HCT116 (cell line): Measurements from ENCODE around the gene CRIM1. TPM values are rescaled to one million over a fixed set of nuclear protein-coding genes. Genes with fewer than 3 reads are reported as not detected.

Experiments
- ATAC-seq: fragments of 200-7000 bp; cut with Tn5 transposase; 2 replicates; pipeline ENCODE4 v1.9.1; 2020; ENCODE audit warnings: mild to moderate bottlenecking, moderate library complexity
- BruUV-seq: library from RNA; stranded (reverse); fragments of 400-500 nt; replicated peaks from 2 replicates; lab custom pipeline; 2021; lab: Mats Ljungman, UMichigan
- CTCF ChIA-PET: fragments of 300-600 bp; sonication (Branson Sonifier 250); formaldehyde crosslinking; loops from one replicate; lab custom pipeline; 2021; ENCODE audit warnings: antibody characterized with exemption; lab: Charles Lee
- POLR2A ChIA-PET: fragments of 300-600, 350-600 bp; sonication (Branson Sonifier 250); formaldehyde crosslinking; loops from one replicate; lab custom pipeline; 2021; ENCODE audit warnings: antibody characterized with exemption; lab: Charles Lee
- RAD21 ChIA-PET, 2 experiments: fragments of 300-600 bp; sonication (Branson Sonifier 250); formaldehyde crosslinking; loops; one replicate each; lab custom pipeline; 2023; ENCODE audit warnings: low total read pairs in 2 of 2; ENCODE audit not compliant: uncharacterized antibody in 2 of 2, unreplicated experiment in 2 of 2, low non-redundant PET in 1 of 2; lab: Charles Lee
- DNase-seq: peaks from one replicate; pipeline ENCODE4 v3.0.0-alpha.2; 2010; ENCODE audit warnings: low read depth, low spot score
- H2AFZ ChIP-seq: fragments of 200-600 bp; shearing (Covaris generic), sonication (generic); 2 replicates; pipeline ENCODE4 v1.6.1; 2017; ENCODE audit warnings: low read depth, mixed run types, mixed read lengths, antibody characterized with exemption, low read length; ENCODE audit not compliant: poor library complexity, severe bottlenecking
- H3K27ac ChIP-seq: 2 replicates; pipeline ENCODE4 v1.5.1; 2012; ENCODE audit warnings: low read depth, low read length
- H3K27me3 ChIP-seq: fragments of 200-600 bp; sonication (generic); 2 replicates; pipeline ENCODE4 v1.6.1; 2016; ENCODE audit warnings: mixed run types, low read length, mixed read lengths; ENCODE audit not compliant: insufficient read depth
- H3K36me3 ChIP-seq, 2 experiments: fragments of 200-500 bp in 1 of 2; fragments of 200-600 bp in 1 of 2; sonication (Bioruptor generic) in 1 of 2; sonication (generic) in 1 of 2; 2 replicates each; pipeline versions ENCODE4 v1.5.1 to v1.6.1; 2014 to 2016; ENCODE audit warnings: low read length in 2 of 2, inconsistent platforms in 1 of 2, mixed read lengths in 1 of 2, mixed run types in 1 of 2; ENCODE audit not compliant: insufficient read depth in 2 of 2, control insufficient read depth in 1 of 2
- H3K4me1 ChIP-seq, 2 experiments: fragments of 200-600 bp in 1 of 2; sonication (generic) in 1 of 2; 2 replicates each; pipeline versions ENCODE4 v1.5.1 to v1.6.1; 2012 to 2017; ENCODE audit warnings: low read length in 2 of 2, inconsistent platforms in 1 of 2, mild to moderate bottlenecking in 1 of 2, mixed read lengths in 1 of 2, mixed run types in 1 of 2, moderate library complexity in 1 of 2; ENCODE audit not compliant: insufficient read depth in 2 of 2, control insufficient read depth in 1 of 2
- H3K4me2 ChIP-seq: fragments of 200-600 bp; sonication (generic); 2 replicates; pipeline ENCODE4 v1.6.1; 2017; ENCODE audit warnings: mixed run types, low read length, mixed read lengths
- H3K4me3 ChIP-seq, 2 experiments: fragments of 200-600 bp in 1 of 2; sonication (generic) in 1 of 2; replicated peaks in 1 of 2; 2 replicates each; pipeline ENCODE4 v1.5.1; 2011 to 2016; ENCODE audit warnings: low read length in 2 of 2, control low read depth in 1 of 2, low read depth in 1 of 2, mild to moderate bottlenecking in 1 of 2, mixed read lengths in 1 of 2, mixed run types in 1 of 2
- H3K79me2 ChIP-seq: fragments of 200-600 bp; sonication (generic); 2 replicates; pipeline ENCODE4 v1.6.1; 2017; ENCODE audit warnings: mild to moderate bottlenecking, mixed run types, low read length, moderate library complexity, mixed read lengths; ENCODE audit not compliant: insufficient read depth
- H3K9ac ChIP-seq: fragments of 200-600 bp; sonication (generic); 2 replicates; pipeline ENCODE4 v1.6.1; 2016; ENCODE audit warnings: low read length, mixed read lengths
- H3K9me2 ChIP-seq: fragments of 200-600 bp; sonication (generic), shearing (Covaris generic); 2 replicates; pipeline ENCODE4 v1.6.1; 2017; ENCODE audit warnings: mixed run types, mild to moderate bottlenecking, moderate library complexity; ENCODE audit not compliant: insufficient read depth
- H3K9me3 ChIP-seq, 2 experiments: fragments of 200-500 bp in 1 of 2; fragments of 200-600 bp in 1 of 2; sonication (Bioruptor generic) in 1 of 2; sonication (generic) in 1 of 2; 2 replicates each; pipeline ENCODE4 v1.6.1; 2014 to 2017; ENCODE audit warnings: low read length in 2 of 2, mixed read lengths in 2 of 2, inconsistent platforms in 1 of 2, low read depth in 1 of 2, mild to moderate bottlenecking in 1 of 2, mixed run types in 1 of 2, moderate library complexity in 1 of 2; ENCODE audit not compliant: control insufficient read depth in 1 of 2, insufficient read depth in 1 of 2
- H4K20me1 ChIP-seq: fragments of 200-600 bp; sonication (generic), shearing (Covaris generic); 2 replicates; pipeline ENCODE4 v1.6.1; 2017; ENCODE audit warnings: mixed run types, mild to moderate bottlenecking, moderate library complexity; ENCODE audit not compliant: insufficient read depth
- ELF1 ChIP-seq: IDR thresholded peaks from 2 replicates; pipeline ENCODE4 v1.6.1; 2012; ENCODE audit warnings: low read depth, borderline replicate concordance
- POLR2AphosphoS5 ChIP-seq: IDR thresholded peaks from 2 replicates; pipeline ENCODE4 v1.6.1; 2011; ENCODE audit warnings: mild to moderate bottlenecking, low read depth, low read length, moderate library complexity
- TCF7L2 ChIP-seq: IDR thresholded peaks from 2 replicates; pipeline ENCODE4 v1.7.0; 2011; ENCODE audit warnings: borderline replicate concordance, inconsistent platforms; ENCODE audit not compliant: insufficient read depth, insufficient read length; ENCODE audit errors: extremely low read depth
- intact Hi-C: fragments of 100-400 bp; cut with micrococcal nuclease; formaldehyde crosslinking; loops from 2 replicates; pipeline ENCODE4 v1.10.0; 2022
- total RNA-seq: library from RNA; stranded (reverse); gene quantifications from one replicate; pipeline ENCODE4 v1.2.1, GENCODE V29; 2021; ENCODE audit not compliant: unreplicated experiment
- TF ChIP-seq, protein P1 (sequence below): IDR thresholded peaks from 2 replicates; pipeline ENCODE4 v1.6.1; 2012; ENCODE audit warnings: low read depth

The CRIM1 gene
- total RNA-seq, 1 experiment from 2014 or later, result 27.2 TPM

DNA sequence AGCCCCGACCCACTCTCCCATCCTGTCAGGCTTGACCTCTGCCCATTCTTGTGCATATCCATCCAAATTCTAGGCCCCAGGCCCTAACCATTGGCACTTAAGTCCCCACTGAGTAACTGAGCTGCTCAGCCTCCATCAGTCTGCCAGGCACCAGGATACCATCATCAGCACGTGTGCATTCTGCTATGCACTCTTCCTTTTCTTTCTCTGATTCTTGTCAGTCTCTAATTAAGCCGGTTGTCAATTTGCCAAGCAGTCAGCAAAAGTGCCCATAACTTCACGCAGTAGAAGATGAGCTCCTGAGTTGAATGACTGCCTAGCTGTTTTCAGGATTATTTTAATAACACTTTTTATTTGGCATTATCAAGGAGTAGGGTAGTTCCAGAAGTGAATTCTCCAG is 135.2 kb downstream of the CRIM1 start:
- intact Hi-C loops, result no loop called here

More for the DNA sequence above, 135.2 kb downstream of the CRIM1 start:
- no peaks in the 10 kb centered on the region for H3K9me2 ChIP-seq
- ATAC-seq (no peak), DNase-seq (no peak)
- H3K27me3 ChIP-seq, result no peaks in the 10 kb centered on the region
- no peak for TF ChIP-seq TCF7L2
- TF ChIP-seq, protein P1, sequence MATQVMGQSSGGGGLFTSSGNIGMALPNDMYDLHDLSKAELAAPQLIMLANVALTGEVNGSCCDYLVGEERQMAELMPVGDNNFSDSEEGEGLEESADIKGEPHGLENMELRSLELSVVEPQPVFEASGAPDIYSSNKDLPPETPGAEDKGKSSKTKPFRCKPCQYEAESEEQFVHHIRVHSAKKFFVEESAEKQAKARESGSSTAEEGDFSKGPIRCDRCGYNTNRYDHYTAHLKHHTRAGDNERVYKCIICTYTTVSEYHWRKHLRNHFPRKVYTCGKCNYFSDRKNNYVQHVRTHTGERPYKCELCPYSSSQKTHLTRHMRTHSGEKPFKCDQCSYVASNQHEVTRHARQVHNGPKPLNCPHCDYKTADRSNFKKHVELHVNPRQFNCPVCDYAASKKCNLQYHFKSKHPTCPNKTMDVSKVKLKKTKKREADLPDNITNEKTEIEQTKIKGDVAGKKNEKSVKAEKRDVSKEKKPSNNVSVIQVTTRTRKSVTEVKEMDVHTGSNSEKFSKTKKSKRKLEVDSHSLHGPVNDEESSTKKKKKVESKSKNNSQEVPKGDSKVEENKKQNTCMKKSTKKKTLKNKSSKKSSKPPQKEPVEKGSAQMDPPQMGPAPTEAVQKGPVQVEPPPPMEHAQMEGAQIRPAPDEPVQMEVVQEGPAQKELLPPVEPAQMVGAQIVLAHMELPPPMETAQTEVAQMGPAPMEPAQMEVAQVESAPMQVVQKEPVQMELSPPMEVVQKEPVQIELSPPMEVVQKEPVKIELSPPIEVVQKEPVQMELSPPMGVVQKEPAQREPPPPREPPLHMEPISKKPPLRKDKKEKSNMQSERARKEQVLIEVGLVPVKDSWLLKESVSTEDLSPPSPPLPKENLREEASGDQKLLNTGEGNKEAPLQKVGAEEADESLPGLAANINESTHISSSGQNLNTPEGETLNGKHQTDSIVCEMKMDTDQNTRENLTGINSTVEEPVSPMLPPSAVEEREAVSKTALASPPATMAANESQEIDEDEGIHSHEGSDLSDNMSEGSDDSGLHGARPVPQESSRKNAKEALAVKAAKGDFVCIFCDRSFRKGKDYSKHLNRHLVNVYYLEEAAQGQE, result no peak
- no peak for TF ChIP-seq ELF1
- no peak for TF ChIP-seq POLR2AphosphoS5
- no peak overlapping the region for H3K4me3 ChIP-seq
- peaks cover 23 to 38% of the 10 kb centered on the region in 2 experiments for H3K4me1 ChIP-seq
- RAD21 ChIA-PET, result no interaction called here
- no peak overlapping the region for H3K4me2 ChIP-seq
- no peak overlapping the region for H2AFZ ChIP-seq
- no peak overlapping the region for H3K9ac ChIP-seq
- CTCF ChIA-PET, result no interaction called here
- no TSS peak for BruUV-seq
- H3K27ac ChIP-seq, result no peak overlapping the region
- POLR2A ChIA-PET, result no interaction called here
- no peaks in the 10 kb centered on the region for H3K36me3 ChIP-seq
- no peaks in the 10 kb centered on the region for H4K20me1 ChIP-seq
- 0 out of 2 replicates have a peak, but pooled peaks cover 3% of the 10 kb centered on the region for H3K79me2 ChIP-seq
- no peaks in the 10 kb centered on the region for H3K9me3 ChIP-seq
